Activated CD8-positive, alpha-beta memory T cell treated with anti-CD3 and anti-CD28 coated beads for 4 hours (primary cell): Measurements from ENCODE around the gene MAPK12.

ENCODE experiments used
- DNase-seq, 2 donors: peaks; one replicate each; pipeline ENCODE4 v3.0.0-alpha.2; 2020; ENCODE audit warnings: low read depth in 2 of 2

MAPK12 gene

GRCh38 chr22:50261615-50262459, at the start of gene MAPK12:
MAPK12 (minus strand) TSS chr22:50261683; CDS start chr22:50261509, 174 bp downstream.
- no peak for DNase-seq

GRCh38 chr22:50310949-50311444, 49.5 kb upstream of the MAPK12 start:
- no peak for DNase-seq

- DNase-seq: no peak
These were observed 48.7 kb upstream of the MAPK12 start for GRCh38 chr22:50310031-50310722.

GRCh38 chr22:50309601-50309991, 48.1 kb upstream of the MAPK12 start:
- no peak for DNase-seq

- DNase-seq: no peak
These were observed 47.6 kb upstream of the MAPK12 start for GRCh38 chr22:50308986-50309600.

- DNase-seq: no peak
These were observed 47.1 kb upstream of the MAPK12 start for GRCh38 chr22:50308597-50308935.

- no peak for DNase-seq
These were observed 46.6 kb upstream of the MAPK12 start for GRCh38 chr22:50307890-50308596.

GRCh38 chr22:50306753-50307749, 45.6 kb upstream of the MAPK12 start, which contains the start of gene PLXNB2:
PLXNB2 (minus strand) TSS chr22:50307646; CDS start chr22:50290584, 17,062 bp downstream.
- no peak for DNase-seq

GRCh38 chr22:50305923-50306566, 44.6 kb upstream of the MAPK12 start:
- no peak for DNase-seq

- no peak for DNase-seq
These were observed 44.0 kb upstream of the MAPK12 start for GRCh38 chr22:50305393-50305922.

GRCh38 chr22:50304528-50305392, 43.3 kb upstream of the MAPK12 start:
- DNase-seq: no peak

- no peak for DNase-seq
These were observed 42.5 kb upstream of the MAPK12 start for GRCh38 chr22:50303848-50304527.

- DNase-seq: no peak
These were observed 42.0 kb upstream of the MAPK12 start for GRCh38 chr22:50303515-50303847.

- no peak for DNase-seq
These were observed 41.1 kb upstream of the MAPK12 start for GRCh38 chr22:50302564-50302963.

- no peak for DNase-seq
These were observed 40.6 kb upstream of the MAPK12 start for GRCh38 chr22:50302041-50302541.

- DNase-seq: no peak
These were observed 40.1 kb upstream of the MAPK12 start for GRCh38 chr22:50301581-50301991.

GRCh38 chr22:50300620-50301257, 39.3 kb upstream of the MAPK12 start:
- no peak for DNase-seq
